ENCODE data around the gene CDC23.

DNA sequence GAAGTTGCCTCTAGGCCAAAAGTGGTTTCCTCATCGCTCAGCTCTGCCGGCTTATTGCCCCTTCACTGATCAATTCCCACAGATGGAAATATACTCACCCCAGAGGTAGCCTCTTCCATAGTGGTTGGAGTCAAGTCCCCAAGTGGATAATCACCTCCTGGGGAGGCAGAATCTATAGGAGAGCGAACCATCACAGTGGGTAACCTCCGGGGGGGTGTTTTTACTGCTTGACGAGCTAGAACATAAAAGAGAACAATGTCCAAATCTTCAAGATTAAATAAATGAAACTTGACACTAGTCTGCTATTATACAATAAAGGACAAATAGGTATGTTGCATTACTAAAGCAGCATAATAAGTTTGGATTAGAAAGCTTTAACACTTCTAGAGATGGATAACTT is 44.0 kb downstream of the CDC23 start:
- TF ChIP-seq POLR2A (IDR thresholded peaks at IDR 0.05), result no peak
- TF ChIP-seq, protein P1, sequence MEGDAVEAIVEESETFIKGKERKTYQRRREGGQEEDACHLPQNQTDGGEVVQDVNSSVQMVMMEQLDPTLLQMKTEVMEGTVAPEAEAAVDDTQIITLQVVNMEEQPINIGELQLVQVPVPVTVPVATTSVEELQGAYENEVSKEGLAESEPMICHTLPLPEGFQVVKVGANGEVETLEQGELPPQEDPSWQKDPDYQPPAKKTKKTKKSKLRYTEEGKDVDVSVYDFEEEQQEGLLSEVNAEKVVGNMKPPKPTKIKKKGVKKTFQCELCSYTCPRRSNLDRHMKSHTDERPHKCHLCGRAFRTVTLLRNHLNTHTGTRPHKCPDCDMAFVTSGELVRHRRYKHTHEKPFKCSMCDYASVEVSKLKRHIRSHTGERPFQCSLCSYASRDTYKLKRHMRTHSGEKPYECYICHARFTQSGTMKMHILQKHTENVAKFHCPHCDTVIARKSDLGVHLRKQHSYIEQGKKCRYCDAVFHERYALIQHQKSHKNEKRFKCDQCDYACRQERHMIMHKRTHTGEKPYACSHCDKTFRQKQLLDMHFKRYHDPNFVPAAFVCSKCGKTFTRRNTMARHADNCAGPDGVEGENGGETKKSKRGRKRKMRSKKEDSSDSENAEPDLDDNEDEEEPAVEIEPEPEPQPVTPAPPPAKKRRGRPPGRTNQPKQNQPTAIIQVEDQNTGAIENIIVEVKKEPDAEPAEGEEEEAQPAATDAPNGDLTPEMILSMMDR (IDR thresholded peaks at IDR 0.05), result no peak
